SK-N-SH (cell line): ENCODE measurements around the gene ASB15. TPM values are rescaled to one million over a fixed set of nuclear protein-coding genes. Genes with fewer than 3 reads are reported as not detected.

Experiments
- CTCF ChIA-PET: fragments of 300-600, 350-600 bp; formaldehyde crosslinking; extraction: SDS; loops from one replicate; lab custom pipeline; 2021; lab: Yijun Ruan, JAX
- POLR2A ChIA-PET: fragments of 350-600 bp; sonication (Branson Sonifier 250); formaldehyde crosslinking; extraction: SDS; loops from one replicate; lab custom pipeline; 2020; ENCODE audit warnings: antibody characterized with exemption, inconsistent platforms; lab: Yijun Ruan, JAX
- DNase-seq: peaks from one replicate; pipeline ENCODE4 v3.0.0; 2012
- H2AFZ ChIP-seq: fragments of 200-600 bp; sonication (generic); 2 replicates; pipeline ENCODE4 v1.8.1; 2016; ENCODE audit warnings: antibody characterized with exemption, mild to moderate bottlenecking, low read depth
- H3F3A ChIP-seq: fragments of 200-600 bp; sonication (generic); replicated peaks from 2 replicates; pipeline ENCODE3; 2016; ENCODE audit warnings: antibody characterized with exemption, mild to moderate bottlenecking; ENCODE audit not compliant: insufficient read depth
- H3K27ac ChIP-seq, 2 experiments: fragments of 200-500 bp in 1 of 2; fragments of 200-600 bp in 1 of 2; sonication (Bioruptor generic) in 1 of 2; sonication (generic), shearing (Covaris generic) in 1 of 2; 2 replicates each; pipeline versions ENCODE4 v1.5.1 to v1.6.1; 2014 to 2016; ENCODE audit warnings: low read depth in 2 of 2, inconsistent platforms in 1 of 2, low read length in 1 of 2, mild to moderate bottlenecking in 1 of 2, mixed read lengths in 1 of 2
- H3K27me3 ChIP-seq: fragments of 200-600 bp; sonication (generic), shearing (Covaris generic); 2 replicates; pipeline ENCODE4 v1.6.1; 2016; ENCODE audit warnings: mixed run types; ENCODE audit not compliant: insufficient read depth
- H3K36me3 ChIP-seq, 2 experiments: fragments of 200-500 bp in 1 of 2; fragments of 200-600 bp in 1 of 2; sonication (Bioruptor generic) in 1 of 2; sonication (generic) in 1 of 2; replicated peaks in 1 of 2; 2 replicates each; pipeline versions ENCODE3 to v1.5.1; 2014 to 2016; ENCODE audit warnings: low read length in 1 of 2, mild to moderate bottlenecking in 1 of 2; ENCODE audit not compliant: insufficient read depth in 2 of 2, control insufficient read depth in 1 of 2
- H3K4me1 ChIP-seq, 2 experiments: fragments of 200-500 bp in 1 of 2; fragments of 200-600 bp in 1 of 2; sonication (Bioruptor generic) in 1 of 2; sonication (generic), shearing (Covaris generic) in 1 of 2; 2 replicates each; pipeline versions ENCODE4 v1.5.1 to v1.6.1; 2014 to 2016; ENCODE audit warnings: low read depth in 1 of 2, low read length in 1 of 2, mixed run types in 1 of 2; ENCODE audit not compliant: insufficient read depth in 2 of 2, control insufficient read depth in 1 of 2
- H3K4me2 ChIP-seq: fragments of 200-600 bp; sonication (generic), shearing (Covaris generic); 2 replicates; pipeline ENCODE4 v1.6.1; 2017; ENCODE audit warnings: mixed run types
- H3K4me3 ChIP-seq, 2 experiments: fragments of 200-500 bp in 1 of 2; fragments of 200-600 bp in 1 of 2; sonication (Bioruptor generic) in 1 of 2; sonication (generic), shearing (Covaris generic) in 1 of 2; 2 replicates each; pipeline versions ENCODE4 v1.5.1 to v1.8.1; 2014 to 2016; ENCODE audit warnings: low read depth in 2 of 2, inconsistent platforms in 1 of 2, low read length in 1 of 2, mild to moderate bottlenecking in 1 of 2, mixed read lengths in 1 of 2, moderate library complexity in 1 of 2
- H3K79me2 ChIP-seq: fragments of 200-600 bp; sonication (generic); 2 replicates; pipeline ENCODE4 v1.8.1; 2017; ENCODE audit warnings: mild to moderate bottlenecking; ENCODE audit not compliant: insufficient read depth
- H3K9ac ChIP-seq: fragments of 200-600 bp; sonication (generic); 2 replicates; pipeline ENCODE4 v1.6.1; 2017; ENCODE audit warnings: mixed run types
- H3K9me2 ChIP-seq: fragments of 200-600 bp; sonication (generic); 2 replicates; pipeline ENCODE4 v1.6.1; 2017; ENCODE audit warnings: mixed run types
- H3K9me3 ChIP-seq: fragments of 200-600 bp; sonication (generic); 2 replicates; pipeline ENCODE4 v1.6.1; 2017; ENCODE audit warnings: mixed run types, mild to moderate bottlenecking, moderate library complexity
- H4K20me1 ChIP-seq: fragments of 200-600 bp; sonication (generic); 2 replicates; pipeline ENCODE4 v1.6.1; 2017; ENCODE audit warnings: mild to moderate bottlenecking, mixed run types; ENCODE audit not compliant: insufficient read depth
- CHD2 ChIP-seq: fragments of 150-350 bp; IDR thresholded peaks from 2 replicates; pipeline ENCODE4 v1.6.1; 2018; ENCODE audit warnings: low read length; ENCODE audit not compliant: partially characterized antibody
- EP300 ChIP-seq, 2 experiments: IDR thresholded peaks; 2 replicates each; pipeline versions ENCODE4 v1.4.0 to v1.6.1; 2012; ENCODE audit warnings: borderline replicate concordance in 1 of 2, low read depth in 1 of 2, low read length in 1 of 2
- GATA2 ChIP-seq: sonication (generic); formaldehyde crosslinking; IDR thresholded peaks from 2 replicates; pipeline ENCODE4 v1.5.0; 2020; ENCODE audit warnings: mild to moderate bottlenecking, missing genetic modification reagents
- JUND ChIP-seq: IDR thresholded peaks from 2 replicates; pipeline ENCODE4 v1.4.0; 2012
- POLR2AphosphoS5 ChIP-seq: IDR thresholded peaks from 2 replicates; pipeline ENCODE4 v1.6.1; 2012; ENCODE audit warnings: low read depth, low read length
- RCOR1 ChIP-seq: fragments of 150-350 bp; IDR thresholded peaks from 2 replicates; pipeline ENCODE4 v1.6.1; 2017; ENCODE audit warnings: antibody characterized with exemption, low read length
- RFX5 ChIP-seq: IDR thresholded peaks from 2 replicates; pipeline ENCODE4 v1.6.1; 2012; ENCODE audit warnings: mild to moderate bottlenecking, improper control_type of control experiment, low read length
- TCF12 ChIP-seq: IDR thresholded peaks from 2 replicates; pipeline ENCODE4 v1.4.0; 2012
- TEAD4 ChIP-seq: IDR thresholded peaks from 2 replicates; pipeline ENCODE4 v1.4.0; 2012; ENCODE audit warnings: mild to moderate bottlenecking, borderline replicate concordance; ENCODE audit not compliant: insufficient read depth
- WGBS: methylation state at CpG from one replicate; pipeline ENCODE4 v1.1.6; 2017; ENCODE audit warnings: low lambda C conversion rate; 5-methylcytosine and 5-hydroxymethylcytosine counted together
- polyA plus RNA-seq, 3 experiments: library from polyadenylated mRNA; depleted of rRNA; stranded (reverse); fragments of >200 nt; gene quantifications; 2 replicates each; pipeline ENCODE4 v1.2.3, GENCODE V29; 2012
- TF ChIP-seq, protein P1 (sequence below): IDR thresholded peaks from 2 replicates; pipeline ENCODE4 v1.4.0; 2012; ENCODE audit warnings: low read depth, borderline replicate concordance
- TF ChIP-seq, protein P2 (sequence below): IDR thresholded peaks from 2 replicates; pipeline ENCODE4; 2012
- TF ChIP-seq, protein P3 (sequence below): fragments of 150-350 bp; IDR thresholded peaks from 2 replicates; pipeline ENCODE4 v1.6.1; 2016; ENCODE audit warnings: mild to moderate bottlenecking, low read depth, low read length
- TF ChIP-seq, protein P4 (sequence below): IDR thresholded peaks from 2 replicates; pipeline ENCODE4 v1.4.0; 2012; ENCODE audit warnings: low read depth

Gene ASB15
- polyA plus RNA-seq, 1 of the 3 experiments (the other 2 are of a cell fraction), result not detected

DNA sequence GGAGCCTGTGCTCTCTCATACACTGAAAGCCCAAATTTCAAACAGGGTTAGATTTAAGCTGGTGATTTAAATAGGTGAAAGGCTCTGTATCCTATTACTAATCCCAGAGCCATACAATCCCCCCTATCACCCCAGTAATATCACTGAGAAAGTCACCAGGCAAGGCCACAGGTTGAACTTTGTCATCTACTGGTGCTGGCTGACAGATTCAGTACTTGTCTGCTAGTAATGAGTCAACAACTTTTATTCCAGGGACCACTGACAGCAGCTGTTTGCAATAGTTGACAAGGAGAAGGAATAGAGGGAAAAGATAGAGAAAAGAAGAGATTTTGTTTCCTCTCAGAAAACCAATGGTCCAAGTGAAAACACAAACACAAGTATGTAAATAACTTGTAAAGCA is 10.4 kb downstream of the ASB15 start:
- Histone ChIP-seq H3K4me2 (no peak overlapping the region), H2AFZ (no peak overlapping the region), H4K20me1 (no peaks in the 10 kb centered on the region), H3K36me3 (no peaks in the 10 kb centered on the region), H3K9ac (no peak overlapping the region), H3K27ac (no peak overlapping the region), H3K9me2 (no peaks in the 10 kb centered on the region), H3K4me1 (peaks cover 0 to 10% of the 10 kb centered on the region in 2 experiments; a peak in 1 of 4 replicates), H3F3A (peaks cover 4% of the 10 kb centered on the region), H3K27me3 (no peaks in the 10 kb centered on the region), H3K9me3 (no peaks in the 10 kb centered on the region), H3K79me2 (no peaks in the 10 kb centered on the region), H3K4me3 (no peak overlapping the region)
- CTCF ChIA-PET, result interaction anchor here (1.4 kb wide), 1 partner anchor 8 kb away, joined by 3 read pairs; no protein-coding TSS in a partner anchor
- POLR2A ChIA-PET, result no interaction called here
- DNase-seq, result no peak
- TF ChIP-seq RFX5 (no peak), TCF12 (no peak)
- TF ChIP-seq, protein P1, sequence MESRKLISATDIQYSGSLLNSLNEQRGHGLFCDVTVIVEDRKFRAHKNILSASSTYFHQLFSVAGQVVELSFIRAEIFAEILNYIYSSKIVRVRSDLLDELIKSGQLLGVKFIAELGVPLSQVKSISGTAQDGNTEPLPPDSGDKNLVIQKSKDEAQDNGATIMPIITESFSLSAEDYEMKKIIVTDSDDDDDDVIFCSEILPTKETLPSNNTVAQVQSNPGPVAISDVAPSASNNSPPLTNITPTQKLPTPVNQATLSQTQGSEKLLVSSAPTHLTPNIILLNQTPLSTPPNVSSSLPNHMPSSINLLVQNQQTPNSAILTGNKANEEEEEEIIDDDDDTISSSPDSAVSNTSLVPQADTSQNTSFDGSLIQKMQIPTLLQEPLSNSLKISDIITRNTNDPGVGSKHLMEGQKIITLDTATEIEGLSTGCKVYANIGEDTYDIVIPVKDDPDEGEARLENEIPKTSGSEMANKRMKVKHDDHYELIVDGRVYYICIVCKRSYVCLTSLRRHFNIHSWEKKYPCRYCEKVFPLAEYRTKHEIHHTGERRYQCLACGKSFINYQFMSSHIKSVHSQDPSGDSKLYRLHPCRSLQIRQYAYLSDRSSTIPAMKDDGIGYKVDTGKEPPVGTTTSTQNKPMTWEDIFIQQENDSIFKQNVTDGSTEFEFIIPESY, result no peak
- TF ChIP-seq, protein P2, sequence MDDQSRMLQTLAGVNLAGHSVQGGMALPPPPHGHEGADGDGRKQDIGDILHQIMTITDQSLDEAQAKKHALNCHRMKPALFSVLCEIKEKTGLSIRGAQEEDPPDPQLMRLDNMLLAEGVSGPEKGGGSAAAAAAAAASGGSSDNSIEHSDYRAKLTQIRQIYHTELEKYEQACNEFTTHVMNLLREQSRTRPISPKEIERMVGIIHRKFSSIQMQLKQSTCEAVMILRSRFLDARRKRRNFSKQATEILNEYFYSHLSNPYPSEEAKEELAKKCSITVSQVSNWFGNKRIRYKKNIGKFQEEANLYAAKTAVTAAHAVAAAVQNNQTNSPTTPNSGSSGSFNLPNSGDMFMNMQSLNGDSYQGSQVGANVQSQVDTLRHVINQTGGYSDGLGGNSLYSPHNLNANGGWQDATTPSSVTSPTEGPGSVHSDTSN, result no peak

DNA sequence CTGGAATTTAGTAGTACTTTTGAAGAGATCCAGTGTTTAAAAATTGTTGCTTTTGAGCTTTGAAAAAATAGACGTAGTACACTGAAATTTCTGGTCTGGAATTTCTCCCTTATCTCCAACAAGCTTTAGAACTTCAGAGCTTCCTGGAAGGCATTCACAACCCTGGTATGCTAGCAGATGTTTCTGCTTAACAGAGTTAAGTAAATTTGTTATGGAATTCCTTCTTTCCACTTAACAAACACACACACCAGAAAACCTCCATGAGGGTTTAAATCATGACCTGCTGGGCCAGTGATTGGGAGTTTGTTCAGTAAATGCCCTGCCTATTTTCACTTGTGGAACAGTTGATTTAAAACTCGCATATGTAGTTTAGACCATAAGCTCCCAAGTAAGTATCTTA is 13.7 kb downstream of the ASB15 start:
- Histone ChIP-seq H3K9me3 (no peaks in the 10 kb centered on the region), H2AFZ (no peak overlapping the region), H3K4me1 (peaks cover 0 to 13% of the 10 kb centered on the region in 2 experiments; a peak in 2 of 4 replicates), H3K9ac (no peak overlapping the region), H4K20me1 (no peaks in the 10 kb centered on the region), H3K9me2 (no peaks in the 10 kb centered on the region), H3K36me3 (no peaks in the 10 kb centered on the region), H3F3A (peaks cover 4% of the 10 kb centered on the region), H3K27ac (peak overlapping the region in 1 of 2 experiments; percentile 67; a peak in 1 of 4 replicates), H3K79me2 (no peaks in the 10 kb centered on the region), H3K4me3 (no peak overlapping the region), H3K4me2 (no peak overlapping the region), H3K27me3 (no peaks in the 10 kb centered on the region)
- ChIA-PET CTCF (interaction anchor here (1.0 to 5.4 kb wide), 5 partner anchors 9 to 182 kb away, joined by 3 to 30 read pairs (median 8); no protein-coding TSS in a partner anchor), POLR2A (no interaction called here)
- DNase-seq, result peak; percentile 60
- 24% methylated on average over 2 of the region's 2 CpGs for WGBS
- TF ChIP-seq, protein P3, sequence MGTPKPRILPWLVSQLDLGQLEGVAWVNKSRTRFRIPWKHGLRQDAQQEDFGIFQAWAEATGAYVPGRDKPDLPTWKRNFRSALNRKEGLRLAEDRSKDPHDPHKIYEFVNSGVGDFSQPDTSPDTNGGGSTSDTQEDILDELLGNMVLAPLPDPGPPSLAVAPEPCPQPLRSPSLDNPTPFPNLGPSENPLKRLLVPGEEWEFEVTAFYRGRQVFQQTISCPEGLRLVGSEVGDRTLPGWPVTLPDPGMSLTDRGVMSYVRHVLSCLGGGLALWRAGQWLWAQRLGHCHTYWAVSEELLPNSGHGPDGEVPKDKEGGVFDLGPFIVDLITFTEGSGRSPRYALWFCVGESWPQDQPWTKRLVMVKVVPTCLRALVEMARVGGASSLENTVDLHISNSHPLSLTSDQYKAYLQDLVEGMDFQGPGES, result no peak
- TF ChIP-seq EP300 (IDR thresholded peaks at IDR 0.05; ENCODE audit: borderline replicate concordance in 1 of 2, low read depth in 1 of 2, low read length in 1 of 2), result peak in 1 of 2 experiments; percentile 63; a peak in 2 of 4 replicates
- TF ChIP-seq, protein P4, sequence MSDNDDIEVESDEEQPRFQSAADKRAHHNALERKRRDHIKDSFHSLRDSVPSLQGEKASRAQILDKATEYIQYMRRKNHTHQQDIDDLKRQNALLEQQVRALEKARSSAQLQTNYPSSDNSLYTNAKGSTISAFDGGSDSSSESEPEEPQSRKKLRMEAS, result no peak
- peak; percentile 39 for TF ChIP-seq CHD2
- no peak for TF ChIP-seq GATA2 (CRISPR knock-in tag)
- TF ChIP-seq JUND, result 0 out of 2 replicates have a peak, but pooled peaks have one; percentile 16
- peak; percentile 88 for TF ChIP-seq TCF12
- TF ChIP-seq TEAD4, result peak; percentile 52; the same call in 1 of the 2 replicates
- TF ChIP-seq, protein P2, result peak; percentile 44
- TF ChIP-seq POLR2AphosphoS5, result peak; percentile 68; the same call in 1 of the 2 replicates
- TF ChIP-seq RCOR1, result peak; percentile 96
